GM12874 (cell line): ENCODE results near the gene LRFN2.

Source experiments
- CTCF ChIP-seq: IDR thresholded peaks from 2 replicates; pipeline ENCODE4 v1.5.1; 2011; ENCODE audit warnings: low read depth, mild to moderate bottlenecking, control low read depth, low read length, moderate library complexity; ENCODE audit not compliant: insufficient read depth

Gene LRFN2

GRCh38 chr6:40341726-40342125, 245.4 kb downstream of the LRFN2 start:
- TF ChIP-seq CTCF = no peak
